ENCODE results near the gene CACNA1H.
"Not testable (repeated sequence)": the region's sequence is repeated elsewhere in the genome, so short reads cannot be mapped to it uniquely, and the experiment has no call there.

DNA sequence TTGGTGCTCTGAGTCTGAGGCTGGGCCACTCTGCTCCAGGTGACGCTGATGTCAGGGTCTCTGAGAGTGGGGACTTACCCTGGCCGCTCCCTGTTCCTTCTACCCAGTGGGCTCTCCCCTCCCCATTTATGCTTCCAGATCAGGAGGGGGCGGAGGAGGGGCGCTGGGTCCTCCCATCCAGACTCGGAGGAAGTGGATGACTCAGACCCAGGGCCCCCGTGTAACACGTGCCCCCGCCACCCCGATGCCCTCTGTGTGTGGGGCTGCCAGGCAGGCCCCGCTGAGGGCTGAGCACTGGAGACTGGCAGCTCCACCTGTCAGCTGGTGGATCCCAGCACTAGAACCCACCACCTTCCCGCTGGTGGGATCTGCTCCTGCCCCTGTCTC, 77.2 kb downstream of the CACNA1H start, which contains the start of gene TPSB2:
- not testable (repeated sequence) for TF ChIP-seq POLR2A (IDR thresholded peaks at IDR 0.05; ENCODE audit: low read depth, low read length); POLR2AphosphoS5 (IDR thresholded peaks at IDR 0.05; ENCODE audit: low read depth, low read length); TAF1 (IDR thresholded peaks at IDR 0.05; ENCODE audit: borderline replicate concordance, low read depth, low read length)
